Amniotic epithelial cell (primary cell): Measurements from ENCODE around the gene KIF26A.
"Not testable (repeated sequence)": the region's sequence is repeated elsewhere in the genome, so short reads cannot be mapped to it uniquely, and the experiment has no call there.

Experiments
- DNase-seq: peaks from one replicate; pipeline ENCODE4 v3.0.0-alpha.2; 2010; ENCODE audit warnings: low read depth

KIF26A gene

GRCh38 chr14:104223101-104224041 is 85.0 kb downstream of the KIF26A start:
- DNase-seq = no peak

- no peak for DNase-seq
These were observed 85.7 kb downstream of the KIF26A start for GRCh38 chr14:104224131-104224505.

GRCh38 chr14:104224506-104225277 is 86.3 kb downstream of the KIF26A start:
- no peak for DNase-seq

- DNase-seq = not testable (repeated sequence)
These were observed 87.1 kb downstream of the KIF26A start for GRCh38 chr14:104225278-104226190.

GRCh38 chr14:104226421-104227383 is 88.3 kb downstream of the KIF26A start:
- DNase-seq = no peak

GRCh38 chr14:104227806-104228205 is 89.4 kb downstream of the KIF26A start:
- DNase-seq = no peak

GRCh38 chr14:104228221-104228620 is 89.8 kb downstream of the KIF26A start:
- DNase-seq = no peak

- no peak for DNase-seq
These were observed 90.5 kb downstream of the KIF26A start for GRCh38 chr14:104228716-104229533.

GRCh38 chr14:104229534-104230055 is 91.2 kb downstream of the KIF26A start:
- no peak for DNase-seq

GRCh38 chr14:104230119-104230815 is 91.9 kb downstream of the KIF26A start:
- DNase-seq = no peak
